T47D (cell line): Measurements from ENCODE around the gene C19orf38.
"Not testable (repeated sequence)": the region's sequence is repeated elsewhere in the genome, so short reads cannot be mapped to it uniquely, and the experiment has no call there.

ENCODE experiments used
- DNase-seq, 2 experiments: peaks; one replicate each; pipeline versions ENCODE4 v3.0.0 to v3.0.0-alpha.2; 2011 to 2012; ENCODE audit warnings: low read depth in 1 of 2, low spot score in 1 of 2
- JUND ChIP-seq: IDR thresholded peaks from 2 replicates; pipeline ENCODE4 v1.6.1; 2012; ENCODE audit warnings: low read depth
- in situ Hi-C: cut with HindIII; loops from 2 replicates; pipeline ENCODE4 v1.10.0; 2016; ENCODE audit warnings: low sequenced_read_pairs, low pct_unique_long_range_greater_than_20kb

C19orf38 gene

GRCh38 chr19:10839114-10840050 lies 8.8 kb upstream of the C19orf38 start:
- in situ Hi-C loops = no loop called here
- TF ChIP-seq JUND = no peak
- DNase-seq = no peak

GRCh38 chr19:10842788-10843187 lies 5.4 kb upstream of the C19orf38 start:
- TF ChIP-seq JUND = no peak
- no peak for DNase-seq
- in situ Hi-C loops = no loop called here

DNA sequence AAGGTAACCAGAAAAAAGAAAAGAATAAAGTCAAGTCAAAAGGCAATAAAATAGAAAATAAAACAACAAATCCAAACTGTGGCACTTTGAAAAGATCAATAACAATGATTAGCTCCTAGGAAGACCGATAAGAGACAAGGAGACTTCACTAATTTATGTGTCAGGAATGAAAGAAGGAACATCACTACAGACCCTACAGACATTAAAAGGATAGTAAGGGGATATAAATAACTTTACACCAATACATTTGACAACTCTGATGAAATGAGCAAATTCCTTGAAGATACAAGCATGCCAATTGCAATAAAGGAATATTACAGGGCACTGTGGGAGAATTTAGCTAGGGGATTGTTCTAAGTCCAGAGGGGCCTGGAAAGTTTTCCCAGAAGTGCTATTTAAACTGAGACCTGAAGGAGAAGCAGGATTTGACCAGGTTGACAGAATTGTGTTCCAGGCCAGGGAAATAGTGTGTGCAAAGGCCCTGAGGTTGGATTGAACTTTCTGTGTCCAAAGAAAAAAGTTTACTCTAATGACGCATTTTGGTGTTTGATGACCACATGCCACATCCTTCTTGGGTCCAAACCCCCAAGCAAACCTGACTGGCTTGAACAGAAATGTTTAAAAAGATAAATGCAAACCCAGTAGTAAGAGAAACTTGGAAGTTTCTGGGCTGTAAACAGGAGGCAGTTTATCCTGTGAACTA lies 1.6 kb upstream of the C19orf38 start:
- no peak for TF ChIP-seq JUND
- in situ Hi-C loops = no loop called here
- DNase-seq = no peak

GRCh38 chr19:10850631-10851030 lies 2.4 kb downstream of the C19orf38 start:
- no peak for TF ChIP-seq JUND
- DNase-seq = no peak
- in situ Hi-C loops = no loop called here

DNA sequence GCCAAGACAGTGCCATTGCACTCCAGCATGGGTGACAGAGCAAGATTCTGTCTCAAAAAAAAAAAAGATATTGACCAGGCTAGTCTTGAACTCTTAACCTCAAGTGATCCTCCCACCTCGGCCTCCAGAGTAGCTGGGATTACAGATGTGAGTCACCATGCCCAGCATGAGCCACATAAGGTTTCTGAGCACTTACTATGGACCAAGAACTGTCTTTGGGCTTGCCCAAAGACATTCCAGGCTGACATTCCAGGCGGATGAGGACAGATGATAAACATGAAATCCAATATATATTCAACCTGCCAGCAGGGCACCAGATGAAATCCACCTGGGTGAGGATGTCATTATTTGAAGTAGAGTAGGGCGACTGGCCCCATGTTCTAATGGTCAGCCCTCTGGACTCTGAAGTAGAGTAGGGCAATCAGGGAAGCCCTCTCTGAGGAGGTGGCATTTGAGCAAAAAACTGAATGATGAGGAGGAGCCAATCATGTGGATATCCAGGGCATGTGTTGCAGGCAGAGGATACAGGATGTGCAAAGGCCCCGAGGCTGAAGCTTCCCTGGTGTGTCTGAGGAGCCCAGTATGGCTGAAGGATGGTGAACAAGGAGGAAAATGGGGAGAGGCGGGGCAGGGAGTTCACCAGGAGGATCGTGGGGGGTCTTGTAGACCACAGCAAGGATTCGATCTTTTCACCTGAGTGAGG lies 4.0 kb downstream of the C19orf38 start:
- peak in 1 of 2 experiments; percentile 61 for DNase-seq
- in situ Hi-C loops = no loop called here
- no peak for TF ChIP-seq JUND

GRCh38 chr19:10852941-10853340 lies 4.7 kb downstream of the C19orf38 start:
- DNase-seq = no peak
- in situ Hi-C loops = no loop called here
- no peak for TF ChIP-seq JUND

DNA sequence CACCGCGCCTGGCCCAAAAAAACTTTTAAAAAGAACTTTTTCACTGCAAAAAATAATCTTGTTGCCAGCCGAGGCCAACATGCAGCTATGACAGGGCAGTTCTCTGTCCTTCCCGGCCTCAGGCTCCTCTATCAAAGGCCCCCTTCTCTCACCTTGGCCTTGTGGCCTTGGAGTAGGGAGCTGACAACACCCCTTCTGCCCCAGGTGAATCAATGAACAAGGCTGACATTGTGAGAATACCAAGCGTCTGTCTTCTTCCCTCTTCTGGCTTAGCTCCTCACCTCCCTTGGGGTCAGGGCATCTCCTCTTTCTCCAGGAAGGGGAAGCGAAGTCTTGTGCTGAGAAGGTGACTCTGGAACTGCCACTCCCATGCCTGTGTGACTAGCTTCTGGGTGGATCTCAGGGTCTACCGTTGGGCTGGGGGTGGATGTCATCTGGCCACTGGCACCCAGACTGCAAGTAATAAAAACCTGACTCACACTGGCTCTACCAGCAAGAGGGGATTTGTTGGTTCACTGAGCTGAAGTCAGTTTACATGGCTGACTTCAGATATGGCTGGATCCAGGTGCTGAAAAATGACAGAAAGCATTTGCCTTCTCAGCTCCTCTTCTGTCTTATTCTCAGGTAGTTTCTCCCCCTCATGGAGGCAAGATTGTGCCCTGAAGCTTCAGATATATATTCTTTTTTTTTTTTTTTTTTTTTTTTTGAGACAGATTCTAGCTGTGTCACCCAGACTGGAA lies 6.3 kb downstream of the C19orf38 start:
- no peak for TF ChIP-seq JUND
- no peak for DNase-seq
- in situ Hi-C loops = no loop called here

DNA sequence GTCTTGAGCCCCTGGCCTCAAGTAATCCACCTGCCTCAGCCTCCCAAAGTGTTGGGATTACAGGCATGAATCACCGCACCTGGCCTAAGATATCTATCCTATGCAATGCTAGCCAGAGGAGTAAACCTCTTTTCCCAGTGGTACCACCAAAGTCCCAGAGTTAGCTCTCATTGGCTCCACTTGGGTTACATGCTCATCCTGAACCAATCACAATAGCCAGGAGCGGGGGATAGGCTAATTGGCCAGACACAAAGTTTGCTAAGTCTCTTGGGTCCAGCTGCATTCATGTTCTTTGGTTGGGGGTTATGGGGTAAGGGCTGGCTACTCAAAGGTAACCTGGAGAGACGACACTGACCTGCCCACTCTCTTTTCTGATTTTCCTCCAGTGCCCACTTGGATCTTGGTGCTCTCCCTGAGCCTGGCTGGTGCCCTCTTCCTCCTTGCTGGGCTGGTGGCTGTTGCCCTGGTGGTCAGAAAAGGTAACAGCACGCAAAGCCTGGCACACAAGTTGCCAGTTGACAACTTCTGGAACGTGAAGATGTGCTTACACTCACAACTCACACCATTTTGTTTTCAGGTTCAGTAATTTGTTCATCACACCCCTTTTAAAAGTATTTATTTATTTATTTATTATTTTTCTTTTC lies 7.8 kb downstream of the C19orf38 start:
- no peak for DNase-seq
- in situ Hi-C loops = no loop called here
- TF ChIP-seq JUND = no peak

- DNase-seq, in situ Hi-C loops: not testable (repeated sequence)
These were observed 8.7 kb downstream of the C19orf38 start for GRCh38 chr19:10856899-10857298.

DNA sequence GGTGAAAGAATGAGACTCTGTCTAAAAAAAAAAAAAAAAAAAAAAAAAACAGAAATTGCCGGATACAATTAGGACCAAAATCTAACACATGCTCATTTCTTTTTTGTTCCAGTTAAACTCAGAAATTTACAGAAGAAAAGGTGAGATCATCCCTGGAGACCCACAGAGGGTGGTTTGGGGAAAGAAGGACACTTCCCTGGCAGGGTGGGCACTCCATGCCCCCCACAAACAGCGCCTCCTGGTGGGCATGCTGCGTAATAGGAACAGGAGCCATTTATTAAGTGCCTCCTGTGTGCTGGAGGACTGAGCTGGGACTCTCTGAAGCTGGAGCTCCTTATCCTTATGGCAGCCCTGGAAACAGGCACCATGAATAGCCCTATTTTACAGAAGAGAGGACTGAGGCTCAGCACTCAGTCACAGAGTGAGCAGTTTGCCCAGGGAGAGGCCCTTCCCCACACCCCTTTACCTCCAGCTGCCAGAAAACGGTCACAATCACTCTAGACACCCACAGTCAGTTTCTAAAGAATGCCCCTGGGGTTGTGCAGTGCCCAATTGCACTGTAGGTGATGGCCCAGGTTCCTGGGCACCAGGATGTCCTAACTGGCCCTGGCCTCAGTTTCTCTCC lies 10.1 kb downstream of the C19orf38 start:
- no peak for DNase-seq
- in situ Hi-C loops = no loop called here
- no peak for TF ChIP-seq JUND

GRCh38 chr19:10861103-10861651 lies 13.0 kb downstream of the C19orf38 start:
- in situ Hi-C loops = no loop called here
- TF ChIP-seq JUND = no peak
- DNase-seq = peak in 1 of 2 experiments; percentile 54
